GM12891 (cell line): Measurements from ENCODE around the gene PMS2. TPM values are rescaled to one million over a fixed set of nuclear protein-coding genes. Genes with fewer than 3 reads are reported as not detected.
"Not testable (repeated sequence)": the region's sequence is repeated elsewhere in the genome, so short reads cannot be mapped to it uniquely, and the experiment has no call there.

Experiments
- DNase-seq: peaks from one replicate; pipeline ENCODE4 v3.0.0; 2011; ENCODE audit warnings: low spot score; ENCODE audit not compliant: insufficient read length
- FAIRE-seq: peaks from 2 replicates; lab custom pipeline; 2011; peaks lifted over from hg19 to GRCh38; lab: Jason Lieb, UNC
- PAX5 ChIP-seq: IDR thresholded peaks from 2 replicates; pipeline ENCODE4 v1.6.1; 2011; ENCODE audit warnings: low read length, moderate library complexity, mild to moderate bottlenecking; ENCODE audit not compliant: insufficient read depth, severe bottlenecking
- POLR2A ChIP-seq: IDR thresholded peaks from 2 replicates; pipeline ENCODE4 v1.6.1; 2011; ENCODE audit warnings: low read depth, low read length, control low read depth
- POLR2AphosphoS5 ChIP-seq: IDR thresholded peaks from 2 replicates; pipeline ENCODE4 v1.6.1; 2011; ENCODE audit warnings: low read depth, low read length, control low read depth
- POU2F2 ChIP-seq: IDR thresholded peaks from 2 replicates; pipeline ENCODE4 v1.6.1; 2011; ENCODE audit warnings: low read depth, mild to moderate bottlenecking, control low read depth, low read length, moderate library complexity
- SPI1 ChIP-seq: IDR thresholded peaks from 2 replicates; pipeline ENCODE4 v1.6.1; 2011; ENCODE audit warnings: low read depth, low read length, control low read depth
- TAF1 ChIP-seq: IDR thresholded peaks from 2 replicates; pipeline ENCODE4 v1.6.1; 2011; ENCODE audit warnings: low read depth, low read length, control low read depth
- polyA plus RNA-seq: library from polyadenylated mRNA; unstranded; fragments of >200 nt; gene quantifications from one replicate; pipeline ENCODE4 v1.2.1, GENCODE V29; 2012; ENCODE audit warnings: low read depth, missing spikeins, inconsistent platforms; ENCODE audit not compliant: missing spikeins

Gene PMS2
- 9.2 TPM for polyA plus RNA-seq

DNA sequence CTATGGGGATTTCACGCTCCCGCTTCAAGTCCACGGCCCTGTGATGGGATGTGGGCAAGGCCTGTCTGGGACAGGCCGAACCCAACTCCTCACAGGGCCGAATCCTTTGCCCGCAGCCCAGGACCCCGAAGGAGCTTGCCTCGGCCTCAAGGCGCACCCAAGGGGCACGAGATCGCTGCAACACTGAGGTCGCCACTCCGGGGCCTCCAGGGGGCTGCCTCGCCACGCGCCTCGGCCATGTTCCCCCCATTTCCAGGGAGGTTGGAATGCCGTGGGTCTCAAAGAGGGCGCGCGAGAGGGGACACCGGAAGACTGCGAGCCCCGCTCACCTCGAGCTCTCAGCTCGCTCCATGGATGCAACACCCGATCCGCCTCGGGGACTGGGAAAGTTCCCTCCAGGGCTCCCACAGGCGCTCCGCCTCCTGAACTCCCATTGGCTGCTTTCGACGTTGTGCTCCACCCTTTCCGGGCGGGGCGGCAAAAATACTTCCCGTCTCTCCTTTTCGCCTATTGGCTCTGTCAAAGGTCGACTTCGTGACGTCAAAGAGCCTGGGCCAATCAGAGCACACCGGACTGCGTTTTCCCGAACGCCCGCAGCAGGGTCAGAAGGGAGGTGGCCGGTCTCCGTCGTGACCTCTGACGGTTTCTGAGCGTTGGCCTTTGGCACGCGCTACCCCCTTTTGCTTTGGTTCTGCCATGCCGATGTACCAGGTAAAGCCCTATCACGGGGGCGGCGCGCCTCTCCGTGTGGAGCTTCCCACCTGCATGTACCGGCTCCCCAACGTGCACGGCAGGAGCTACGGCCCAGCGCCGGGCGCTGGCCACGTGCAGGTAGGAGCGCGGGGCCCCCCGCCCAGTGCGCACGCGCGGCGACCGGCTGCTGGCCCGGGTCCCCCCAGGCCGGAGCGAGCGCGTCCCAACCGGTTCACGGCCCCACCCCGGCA, at the start of gene PMS2, which contains the start of gene AIMP2:
PMS2 (minus strand) TSS at position 382 of the 944 bp plus-strand sequence; CDS start at position 352, 30 bp downstream.
AIMP2 (plus strand) TSS at position 605 of the 944 bp plus-strand sequence; CDS start at position 697, 92 bp downstream.
- FAIRE-seq (peak; percentile 87), DNase-seq (peak; percentile 85)
- TF ChIP-seq TAF1: peak; percentile 54
- no peak for TF ChIP-seq PAX5
- TF ChIP-seq POU2F2: peak; percentile 54
- TF ChIP-seq POLR2A: peak; percentile 91
- TF ChIP-seq POLR2AphosphoS5: peak; percentile 90
- no peak for TF ChIP-seq SPI1

DNA sequence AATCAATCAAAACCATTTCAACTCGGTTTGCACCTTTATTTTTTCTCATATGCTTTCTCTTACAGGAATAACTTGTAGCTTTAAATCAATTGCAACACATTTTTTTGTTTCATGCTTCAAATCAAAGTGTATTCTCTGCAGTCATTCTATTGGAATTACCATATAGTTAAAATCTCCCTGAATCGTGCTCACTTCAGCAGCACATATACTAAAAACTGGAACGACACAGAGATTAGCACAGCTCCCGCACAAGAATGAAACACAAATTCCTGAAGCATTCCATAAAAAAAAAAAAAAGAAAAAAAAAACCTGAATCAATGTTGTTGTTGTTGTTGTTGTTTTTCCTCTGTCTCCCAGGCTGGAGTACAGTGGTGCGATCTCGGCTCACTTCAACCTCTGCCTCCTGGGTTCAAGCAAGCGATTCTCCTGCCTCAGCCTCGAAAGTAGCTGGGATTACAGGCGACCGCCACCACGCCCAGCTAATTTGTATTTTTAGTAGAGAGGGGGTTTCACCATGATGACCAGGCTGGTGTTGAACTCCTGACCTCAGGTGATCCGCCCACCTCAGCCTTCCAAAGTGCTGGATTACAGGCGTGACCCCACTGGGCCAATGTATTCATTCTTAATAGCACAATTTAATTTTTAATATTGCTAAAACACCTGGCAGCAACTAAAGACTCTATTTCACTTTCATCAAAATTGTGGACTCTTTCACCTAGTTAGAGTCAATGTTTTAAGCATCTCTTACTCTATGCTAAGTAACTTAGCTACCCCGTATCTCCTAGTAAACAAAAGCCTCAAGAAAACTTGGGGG, 48.7 kb upstream of the PMS2 start:
- no peak for FAIRE-seq
- TF ChIP-seq POLR2A: no peak
- TF ChIP-seq POLR2AphosphoS5: no peak
- TF ChIP-seq TAF1: no peak
- no peak for TF ChIP-seq SPI1
- TF ChIP-seq POU2F2: no peak
- TF ChIP-seq PAX5: no peak
- no peak for DNase-seq

DNA sequence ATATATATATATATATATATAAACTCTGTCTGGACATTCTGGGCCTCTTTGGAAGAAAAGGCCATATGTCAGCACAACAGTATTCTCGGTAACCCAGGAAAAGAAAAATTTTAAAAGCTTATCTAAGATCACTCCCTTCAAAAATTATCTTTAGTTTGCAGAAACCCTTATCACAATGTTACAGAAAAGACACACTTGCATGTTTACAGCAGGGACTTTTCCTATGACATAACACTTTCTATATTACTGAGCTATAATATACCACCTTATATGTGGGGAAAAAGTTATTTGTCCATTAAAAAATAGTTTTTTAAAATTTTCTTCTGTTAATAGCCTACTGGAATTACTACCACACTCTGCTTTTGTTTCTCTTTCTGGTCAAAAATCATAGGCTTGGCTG, 47.8 kb upstream of the PMS2 start:
- no peak for FAIRE-seq
- TF ChIP-seq POU2F2 (no peak), TAF1 (no peak), POLR2A (no peak), POLR2AphosphoS5 (no peak), PAX5 (no peak), SPI1 (no peak)
- no peak for DNase-seq

GRCh38 chr7:6051185-6051584, 42.3 kb upstream of the PMS2 start:
- not testable (repeated sequence) for FAIRE-seq, DNase-seq

GRCh38 chr7:6049780-6050179, 40.9 kb upstream of the PMS2 start:
- DNase-seq: no peak
- TF ChIP-seq PAX5 (no peak), POU2F2 (no peak), POLR2A (no peak)
- no peak for FAIRE-seq

GRCh38 chr7:6035686-6036085, 26.8 kb upstream of the PMS2 start:
- no peak for TF ChIP-seq POU2F2
- no peak for TF ChIP-seq PAX5
- no peak for TF ChIP-seq POLR2AphosphoS5
- no peak for TF ChIP-seq TAF1
- TF ChIP-seq SPI1: no peak
- no peak for TF ChIP-seq POLR2A
- FAIRE-seq: no peak

DNA sequence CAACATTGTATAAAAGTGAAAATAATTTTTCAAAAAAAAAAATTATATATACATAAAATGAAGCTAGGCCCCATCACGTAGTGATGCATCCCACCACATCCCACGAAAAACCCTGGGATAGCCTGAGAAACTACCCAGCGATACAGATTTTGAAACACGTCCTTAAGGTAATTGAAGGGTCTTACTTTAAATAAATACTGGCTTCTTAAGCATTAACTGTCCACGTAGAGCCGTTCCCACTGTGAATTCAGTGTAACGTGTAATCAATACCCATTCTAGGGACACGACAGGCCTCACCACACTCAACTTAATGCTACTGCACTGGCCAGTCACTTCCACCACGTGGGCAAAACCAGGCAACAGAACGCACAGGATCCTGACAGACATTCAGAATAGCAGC, 26.3 kb upstream of the PMS2 start:
- FAIRE-seq (no peak), DNase-seq (no peak)
- no peak for TF ChIP-seq SPI1
- no peak for TF ChIP-seq POLR2A
- no peak for TF ChIP-seq TAF1
- no peak for TF ChIP-seq PAX5
- no peak for TF ChIP-seq POU2F2
- no peak for TF ChIP-seq POLR2AphosphoS5

More at GRCh38 chr7:6035686-6036085, 26.8 kb upstream of the PMS2 start:
- no peak for DNase-seq

GRCh38 chr7:6032641-6033040, 23.8 kb upstream of the PMS2 start:
- FAIRE-seq (no peak), DNase-seq (no peak)
- TF ChIP-seq POLR2A (no peak), TAF1 (no peak), POLR2AphosphoS5 (no peak), SPI1 (no peak), POU2F2 (no peak), PAX5 (no peak)

GRCh38 chr7:6032167-6032566, 23.3 kb upstream of the PMS2 start:
- DNase-seq (no peak), FAIRE-seq (no peak)
- no peak for TF ChIP-seq TAF1
- TF ChIP-seq POU2F2: no peak
- no peak for TF ChIP-seq SPI1
- no peak for TF ChIP-seq PAX5
- TF ChIP-seq POLR2AphosphoS5: no peak
